Mammary epithelial cell (primary cell): Measurements from ENCODE around the gene CCDC148.

Source experiments
- EZH2 ChIP-seq: IDR thresholded peaks from 2 replicates; pipeline ENCODE4 v1.6.1; 2012; ENCODE audit warnings: low read length, inconsistent platforms, borderline replicate concordance
- TF ChIP-seq, protein P1 (sequence below), 2 donors: IDR thresholded peaks in 1 of 2; conservative IDR thresholded peaks in 1 of 2; 2 replicates each; pipeline ENCODE4 v1.5.1; 2011 to 2012; ENCODE audit warnings: inconsistent platforms in 2 of 2, low read length in 2 of 2, mild to moderate bottlenecking in 2 of 2, control low read depth in 1 of 2, low read depth in 1 of 2; ENCODE audit not compliant: insufficient read depth in 1 of 2; ENCODE audit errors: extremely low read depth in 1 of 2

- no peak for TF ChIP-seq EZH2
- TF ChIP-seq, protein P1, sequence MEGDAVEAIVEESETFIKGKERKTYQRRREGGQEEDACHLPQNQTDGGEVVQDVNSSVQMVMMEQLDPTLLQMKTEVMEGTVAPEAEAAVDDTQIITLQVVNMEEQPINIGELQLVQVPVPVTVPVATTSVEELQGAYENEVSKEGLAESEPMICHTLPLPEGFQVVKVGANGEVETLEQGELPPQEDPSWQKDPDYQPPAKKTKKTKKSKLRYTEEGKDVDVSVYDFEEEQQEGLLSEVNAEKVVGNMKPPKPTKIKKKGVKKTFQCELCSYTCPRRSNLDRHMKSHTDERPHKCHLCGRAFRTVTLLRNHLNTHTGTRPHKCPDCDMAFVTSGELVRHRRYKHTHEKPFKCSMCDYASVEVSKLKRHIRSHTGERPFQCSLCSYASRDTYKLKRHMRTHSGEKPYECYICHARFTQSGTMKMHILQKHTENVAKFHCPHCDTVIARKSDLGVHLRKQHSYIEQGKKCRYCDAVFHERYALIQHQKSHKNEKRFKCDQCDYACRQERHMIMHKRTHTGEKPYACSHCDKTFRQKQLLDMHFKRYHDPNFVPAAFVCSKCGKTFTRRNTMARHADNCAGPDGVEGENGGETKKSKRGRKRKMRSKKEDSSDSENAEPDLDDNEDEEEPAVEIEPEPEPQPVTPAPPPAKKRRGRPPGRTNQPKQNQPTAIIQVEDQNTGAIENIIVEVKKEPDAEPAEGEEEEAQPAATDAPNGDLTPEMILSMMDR (conservative IDR thresholded peaks at IDR 0.05 in 1 of 2, IDR thresholded peaks at IDR 0.05 in 1 of 2; ENCODE audit: extremely low read depth in 1 of 2, insufficient read depth in 1 of 2, low read depth in 1 of 2, low read length in 2 of 2), result no peak
Observed at GRCh38 chr2:158385646-158386045, 70.9 kb downstream of the CCDC148 start.
